HG03095 (cell line): Measurements from ENCODE around the gene ZBTB44.
"Not testable (repeated sequence)": the region's sequence is repeated elsewhere in the genome, so short reads cannot be mapped to it uniquely, and the experiment has no call there.

ENCODE experiments used
- ATAC-seq: cut with Tn5 transposase; IDR thresholded peaks from one replicate; pipeline ENCODE4 v1.9.1; 2021; ENCODE audit warnings: moderate library complexity; ENCODE audit not compliant: unreplicated experiment

ZBTB44 gene

GRCh38 chr11:130202009-130202817 lies 112.5 kb downstream of the ZBTB44 start:
- no peak for ATAC-seq

- ATAC-seq, result no peak
These were observed 113.7 kb downstream of the ZBTB44 start for GRCh38 chr11:130201026-130201425.

- ATAC-seq, result no peak
These were observed 114.9 kb downstream of the ZBTB44 start for GRCh38 chr11:130199792-130200191.

- ATAC-seq, result no peak
These were observed 115.8 kb downstream of the ZBTB44 start for GRCh38 chr11:130198964-130199363.

- no peak for ATAC-seq
These were observed 116.4 kb downstream of the ZBTB44 start for GRCh38 chr11:130198292-130198691.

GRCh38 chr11:130197386-130198035 lies 117.2 kb downstream of the ZBTB44 start:
- ATAC-seq, result no peak

- ATAC-seq, result no peak
These were observed 120.3 kb downstream of the ZBTB44 start for GRCh38 chr11:130194241-130195023.

- ATAC-seq, result not testable (repeated sequence)
These were observed 121.2 kb downstream of the ZBTB44 start for GRCh38 chr11:130193551-130193950.

- ATAC-seq, result no peak
These were observed 121.9 kb downstream of the ZBTB44 start for GRCh38 chr11:130192845-130193267.

- ATAC-seq, result no peak
These were observed 122.8 kb downstream of the ZBTB44 start for GRCh38 chr11:130191896-130192295.

GRCh38 chr11:130190371-130190881 lies 124.3 kb downstream of the ZBTB44 start:
- no peak for ATAC-seq

GRCh38 chr11:130189492-130190210 lies 125.1 kb downstream of the ZBTB44 start:
- no peak for ATAC-seq

- ATAC-seq, result no peak
These were observed 126.0 kb downstream of the ZBTB44 start for GRCh38 chr11:130188585-130189347.

GRCh38 chr11:130188047-130188446 lies 126.7 kb downstream of the ZBTB44 start:
- ATAC-seq, result no peak

- ATAC-seq, result no peak
These were observed 127.6 kb downstream of the ZBTB44 start for GRCh38 chr11:130187096-130187495.

GRCh38 chr11:130183878-130184610 lies 130.7 kb downstream of the ZBTB44 start:
- ATAC-seq, result no peak

GRCh38 chr11:130181295-130182272 lies 133.1 kb downstream of the ZBTB44 start:
- ATAC-seq, result peak; percentile 65

GRCh38 chr11:130180896-130181294 lies 133.8 kb downstream of the ZBTB44 start:
- no peak for ATAC-seq
